Measurements from ENCODE around the gene CAMK4. TPM values are rescaled to one million over a fixed set of nuclear protein-coding genes. Genes with fewer than 3 reads are reported as not detected.

The CAMK4 gene
- total RNA-seq, 4 donors from 2014 or later = 0.26 to 33.9 (median 2.0) TPM

DNA sequence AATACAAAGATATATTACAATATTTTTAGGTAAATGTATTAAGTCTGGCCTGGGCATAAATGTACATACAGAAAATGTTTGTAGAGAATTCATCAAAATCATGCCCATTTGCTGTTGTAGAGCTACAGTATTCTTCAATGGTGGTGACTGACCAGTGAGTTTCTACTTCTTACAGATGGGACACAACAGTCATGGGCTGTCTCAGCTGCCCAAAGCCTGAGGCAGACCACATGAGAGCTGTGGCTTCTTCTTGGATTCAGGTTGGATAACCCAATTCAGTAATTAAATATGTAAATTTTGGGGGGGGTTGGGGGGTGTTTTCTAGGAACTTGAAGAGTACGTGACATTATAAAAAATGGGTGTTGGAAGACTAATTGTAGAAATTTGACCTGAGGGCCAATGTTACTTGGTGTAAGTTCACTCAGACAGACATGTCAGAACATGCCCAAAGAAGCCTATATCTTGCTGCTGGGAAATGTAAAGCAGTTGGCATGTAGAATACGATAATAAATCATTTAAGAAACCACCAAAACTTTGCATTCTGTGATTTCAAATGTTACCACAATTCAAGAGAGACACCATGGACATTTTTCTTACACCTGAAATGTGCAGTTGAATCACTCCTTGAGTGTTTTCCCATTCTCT is 270.3 kb downstream of the CAMK4 start:
- intact Hi-C loops (cut with DNase I; ENCODE audit: low total_unique reads) = no loop called here
- DNase-seq = no peak
- TF ChIP-seq, protein P1, sequence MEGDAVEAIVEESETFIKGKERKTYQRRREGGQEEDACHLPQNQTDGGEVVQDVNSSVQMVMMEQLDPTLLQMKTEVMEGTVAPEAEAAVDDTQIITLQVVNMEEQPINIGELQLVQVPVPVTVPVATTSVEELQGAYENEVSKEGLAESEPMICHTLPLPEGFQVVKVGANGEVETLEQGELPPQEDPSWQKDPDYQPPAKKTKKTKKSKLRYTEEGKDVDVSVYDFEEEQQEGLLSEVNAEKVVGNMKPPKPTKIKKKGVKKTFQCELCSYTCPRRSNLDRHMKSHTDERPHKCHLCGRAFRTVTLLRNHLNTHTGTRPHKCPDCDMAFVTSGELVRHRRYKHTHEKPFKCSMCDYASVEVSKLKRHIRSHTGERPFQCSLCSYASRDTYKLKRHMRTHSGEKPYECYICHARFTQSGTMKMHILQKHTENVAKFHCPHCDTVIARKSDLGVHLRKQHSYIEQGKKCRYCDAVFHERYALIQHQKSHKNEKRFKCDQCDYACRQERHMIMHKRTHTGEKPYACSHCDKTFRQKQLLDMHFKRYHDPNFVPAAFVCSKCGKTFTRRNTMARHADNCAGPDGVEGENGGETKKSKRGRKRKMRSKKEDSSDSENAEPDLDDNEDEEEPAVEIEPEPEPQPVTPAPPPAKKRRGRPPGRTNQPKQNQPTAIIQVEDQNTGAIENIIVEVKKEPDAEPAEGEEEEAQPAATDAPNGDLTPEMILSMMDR (IDR thresholded peaks at IDR 0.05) = no peak
- TF ChIP-seq POLR2A (IDR thresholded peaks at IDR 0.05) = no peak
- H3K36me3 ChIP-seq = no peaks in the 10 kb centered on the region
- H3K9me3 ChIP-seq = no peaks in the 10 kb centered on the region
- no peak overlapping the region for H3K27ac ChIP-seq
- H3K4me3 ChIP-seq = no peak overlapping the region
- H3K4me1 ChIP-seq = no peaks in the 10 kb centered on the region
- no peaks in the 10 kb centered on the region for H3K27me3 ChIP-seq

DNA sequence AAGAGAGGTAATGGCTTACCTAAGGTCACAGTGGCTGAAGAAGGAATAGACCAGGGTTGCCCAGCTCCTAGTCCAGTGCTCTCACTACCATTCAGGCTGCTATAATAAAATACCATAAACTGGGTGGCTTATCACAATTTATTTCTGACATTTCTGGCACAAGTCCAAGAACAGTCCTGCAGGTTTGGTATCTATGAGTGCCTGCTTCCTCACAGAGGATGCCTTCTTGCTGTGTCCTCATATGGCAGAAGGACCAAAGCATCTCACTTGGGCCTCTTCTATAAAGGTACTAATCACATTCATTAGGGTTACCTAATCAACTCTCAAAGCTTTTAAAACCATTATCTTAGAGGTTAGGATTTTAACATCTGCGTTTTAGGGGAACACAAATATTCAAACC is 271.0 kb downstream of the CAMK4 start:
- H3K9me3 ChIP-seq = no peaks in the 10 kb centered on the region
- H3K27ac ChIP-seq = no peak overlapping the region
- H3K4me1 ChIP-seq = no peaks in the 10 kb centered on the region
- TF ChIP-seq POLR2A (IDR thresholded peaks at IDR 0.05) = no peak
- TF ChIP-seq, protein P1 (IDR thresholded peaks at IDR 0.05) = no peak
- H3K27me3 ChIP-seq = no peaks in the 10 kb centered on the region
- H3K36me3 ChIP-seq = no peaks in the 10 kb centered on the region
- intact Hi-C loops (cut with DNase I; ENCODE audit: low total_unique reads) = no loop called here
- no peak overlapping the region for H3K4me3 ChIP-seq
- DNase-seq = no peak

DNA sequence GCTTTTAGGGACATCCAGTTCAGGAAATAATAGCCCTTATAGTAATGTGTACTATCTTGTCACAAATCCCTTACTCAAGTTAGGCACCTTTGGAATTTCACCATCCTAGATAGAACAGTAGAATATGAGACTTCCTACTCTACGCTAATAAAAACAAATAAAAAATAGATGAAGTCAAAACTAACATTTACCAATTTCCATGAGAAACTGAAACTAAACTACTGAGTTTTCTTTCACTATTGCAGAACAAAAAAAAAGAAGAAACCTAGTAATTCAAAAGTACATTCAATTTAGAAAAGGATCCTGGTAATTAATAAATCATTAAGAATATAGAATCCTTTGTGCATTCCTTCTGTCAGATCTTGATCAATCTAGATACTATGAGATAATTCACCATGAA is 274.2 kb downstream of the CAMK4 start:
- DNase-seq = no peak
- Histone ChIP-seq H3K4me1 (no peaks in the 10 kb centered on the region), H3K9me3 (no peaks in the 10 kb centered on the region), H3K36me3 (no peaks in the 10 kb centered on the region), H3K27me3 (no peaks in the 10 kb centered on the region), H3K27ac (no peak overlapping the region), H3K4me3 (no peak overlapping the region)
- intact Hi-C loops (cut with DNase I; ENCODE audit: low total_unique reads) = no loop called here
- TF ChIP-seq, protein P1 (IDR thresholded peaks at IDR 0.05) = no peak
- no peak for TF ChIP-seq POLR2A (IDR thresholded peaks at IDR 0.05)

DNA sequence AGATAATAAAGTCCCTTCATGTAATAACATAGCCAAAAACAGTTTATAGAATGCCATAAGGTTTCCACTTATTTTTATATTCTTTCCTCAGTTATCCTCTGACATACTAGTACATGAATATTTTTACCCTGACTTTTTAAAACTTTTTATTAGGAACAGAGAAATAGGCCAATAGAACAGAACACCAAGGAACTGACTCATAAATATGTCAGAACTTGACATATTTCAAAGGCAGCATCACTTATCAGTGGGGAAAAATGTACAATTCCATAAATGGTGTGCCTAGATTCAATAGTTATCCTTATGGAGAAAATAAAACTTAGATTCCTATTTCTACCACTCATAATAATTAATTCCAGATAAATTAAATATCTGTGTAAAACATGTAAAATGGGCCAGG is 278.8 kb downstream of the CAMK4 start:
- no peaks in the 10 kb centered on the region for H3K9me3 ChIP-seq
- no peak overlapping the region for H3K27ac ChIP-seq
- no peak for TF ChIP-seq POLR2A (IDR thresholded peaks at IDR 0.05)
- TF ChIP-seq, protein P1 (IDR thresholded peaks at IDR 0.05) = no peak
- H3K36me3 ChIP-seq = no peaks in the 10 kb centered on the region
- intact Hi-C loops (cut with DNase I; ENCODE audit: low total_unique reads) = no loop called here
- H3K4me1 ChIP-seq = no peaks in the 10 kb centered on the region
- H3K4me3 ChIP-seq = no peak overlapping the region
- no peak for DNase-seq
- no peaks in the 10 kb centered on the region for H3K27me3 ChIP-seq

DNA sequence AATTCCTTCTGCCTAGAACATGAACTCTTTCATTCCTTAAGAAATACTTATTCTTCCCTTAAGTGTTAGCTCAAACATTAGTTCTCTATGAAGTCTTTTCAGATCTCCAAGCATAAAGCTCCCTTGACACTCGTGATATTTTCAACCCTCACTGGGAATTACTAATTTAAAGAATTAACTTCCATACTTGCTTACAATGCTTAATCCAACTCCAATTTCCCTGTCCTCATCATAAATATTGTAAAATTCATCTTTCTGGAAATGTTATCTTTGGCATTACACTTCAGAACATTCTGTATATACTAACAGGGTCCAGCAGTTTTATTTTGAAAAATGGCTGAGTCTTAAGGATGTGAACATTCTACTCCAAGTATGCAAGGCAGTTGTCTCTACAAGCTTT is 280.9 kb downstream of the CAMK4 start:
- Histone ChIP-seq H3K27me3 (no peaks in the 10 kb centered on the region), H3K27ac (no peak overlapping the region), H3K4me3 (no peak overlapping the region), H3K36me3 (no peaks in the 10 kb centered on the region), H3K9me3 (no peaks in the 10 kb centered on the region), H3K4me1 (no peaks in the 10 kb centered on the region)
- no peak for DNase-seq
- TF ChIP-seq POLR2A (IDR thresholded peaks at IDR 0.05) = no peak
- TF ChIP-seq, protein P1 (IDR thresholded peaks at IDR 0.05) = no peak
- intact Hi-C loops (cut with DNase I; ENCODE audit: low total_unique reads) = no loop called here

Measured in uterus (tissue), 4 donors.